Measurements from ENCODE around the gene RGP1.

RGP1 gene

DNA sequence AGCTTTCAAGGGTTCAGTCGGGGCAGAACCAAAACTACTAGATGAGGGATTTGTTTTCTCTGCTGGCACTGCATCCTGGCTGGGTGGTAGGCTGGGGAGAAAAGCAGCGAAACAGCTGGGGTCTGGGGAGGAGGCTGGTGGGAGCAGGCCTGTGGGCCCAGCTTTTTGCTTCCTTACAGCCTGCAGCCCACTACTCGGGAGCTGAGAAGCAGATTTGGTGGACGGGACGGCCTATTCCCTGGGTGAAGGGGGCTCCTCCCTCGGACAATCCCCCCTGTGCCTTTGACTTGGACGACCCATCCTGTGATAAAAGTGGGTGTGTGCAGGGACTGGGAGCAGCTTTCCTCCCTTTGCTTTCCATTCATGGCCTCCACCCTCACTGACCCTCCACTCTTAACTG, 51.4 kb downstream of the RGP1 start:
- no peak for TF ChIP-seq CTCF (conservative IDR thresholded peaks at IDR 0.05; ENCODE audit: low read depth, low read length)
- H3K4me3 ChIP-seq (ENCODE audit: low read length), result no peak overlapping the region

DNA sequence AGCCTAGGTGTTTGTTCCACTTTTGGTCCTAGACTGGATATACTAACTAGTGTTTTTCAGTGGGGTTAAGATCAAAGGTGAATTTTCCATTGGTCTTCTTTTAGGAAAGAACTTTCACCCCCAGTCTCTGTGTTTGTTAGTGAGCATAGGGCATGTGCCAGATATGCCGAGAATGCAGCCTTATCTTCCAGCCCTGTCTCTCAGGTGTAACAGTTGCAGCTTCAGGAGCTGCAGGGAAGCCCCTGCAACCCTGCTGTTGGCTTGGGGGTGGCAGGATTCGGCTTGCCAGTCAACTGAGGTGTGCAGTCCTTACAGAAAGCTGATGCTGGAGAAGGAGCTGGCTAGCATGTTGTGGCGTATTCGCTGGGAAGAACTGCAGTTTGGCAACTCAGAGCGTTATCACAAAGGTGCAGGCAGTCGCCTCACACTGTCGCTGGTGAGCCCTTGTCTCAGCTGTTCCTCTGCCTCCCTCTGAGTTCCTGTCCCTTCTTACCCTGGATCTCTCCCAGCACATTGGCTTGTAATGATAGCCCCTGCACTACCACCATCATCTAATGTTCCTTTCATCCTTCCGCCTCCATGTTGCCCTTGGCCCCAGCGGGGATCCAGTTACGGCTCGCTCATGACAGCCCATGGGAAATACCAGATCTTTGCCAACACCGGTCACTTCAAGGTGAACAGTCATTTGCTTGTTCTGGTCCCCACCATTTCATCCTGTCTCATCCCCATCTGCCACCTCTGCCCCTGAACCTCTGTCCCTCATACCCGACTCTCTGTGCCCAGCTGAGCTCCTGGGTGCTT, 52.4 kb downstream of the RGP1 start:
- no peak for DNase-seq (ENCODE audit: low read depth)
- TF ChIP-seq CTCF (conservative IDR thresholded peaks at IDR 0.05; ENCODE audit: low read depth, low read length), result no peak
- H3K4me3 ChIP-seq (ENCODE audit: low read length), result no peak overlapping the region

More for the DNA sequence above, 51.4 kb downstream of the RGP1 start:
- no peak for DNase-seq (ENCODE audit: low read depth)

DNA sequence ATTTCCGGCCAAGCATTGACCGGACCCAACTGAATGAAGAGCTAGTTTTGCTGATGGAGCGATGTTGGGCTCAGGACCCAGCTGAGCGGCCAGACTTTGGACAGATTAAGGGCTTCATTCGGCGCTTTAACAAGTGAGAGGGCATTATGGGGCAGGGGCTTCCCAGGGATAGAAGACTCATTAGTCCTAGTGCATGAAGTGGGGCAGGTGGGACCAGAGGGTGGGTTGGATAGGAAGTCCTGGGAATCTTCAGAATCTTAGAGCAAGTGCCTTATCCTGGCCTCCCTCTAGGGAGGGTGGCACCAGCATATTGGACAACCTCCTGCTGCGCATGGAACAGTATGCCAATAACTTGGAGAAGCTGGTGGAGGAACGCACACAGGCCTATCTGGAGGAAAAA, 57.0 kb downstream of the RGP1 start:
- no peak overlapping the region for H3K4me3 ChIP-seq (ENCODE audit: low read length)
- TF ChIP-seq CTCF (conservative IDR thresholded peaks at IDR 0.05; ENCODE audit: low read depth, low read length), result no peak
- DNase-seq (ENCODE audit: low read depth), result no peak

Data from retinal pigment epithelial cell (primary cell).